IMR-90 (cell line): ENCODE measurements around the gene TMEM140. TPM values are rescaled to one million over a fixed set of nuclear protein-coding genes. Genes with fewer than 3 reads are reported as not detected.

Experiments
- ATAC-seq: fragments of 200-7000 bp; cut with Tn5 transposase; 2 replicates; pipeline ENCODE4 v1.9.1; 2020; ENCODE audit warnings: low read depth, mild to moderate bottlenecking, moderate library complexity
- BruUV-seq: library from RNA; stranded (reverse); fragments of 400-500 nt; replicated peaks from 2 replicates; lab custom pipeline; 2021; lab: Mats Ljungman, UMichigan
- CTCF ChIA-PET: fragments of 300-600 bp; formaldehyde crosslinking; extraction: SDS; loops from one replicate; lab custom pipeline; 2021; ENCODE audit warnings: antibody characterized with exemption; lab: Yijun Ruan, JAX
- POLR2A ChIA-PET: fragments of 300-600 bp; sonication (Branson Sonifier 250); formaldehyde crosslinking; loops from one replicate; lab custom pipeline; 2022; ENCODE audit warnings: antibody characterized with exemption; ENCODE audit not compliant: unreplicated experiment; lab: Charles Lee
- DNase-seq: peaks from one replicate; pipeline ENCODE4 v3.0.0; 2013
- H2AFZ ChIP-seq: replicated peaks from 2 replicates; pipeline ENCODE3; 2013; ENCODE audit warnings: low read length, mild to moderate bottlenecking; ENCODE audit not compliant: poor library complexity
- H2AK5ac ChIP-seq: 2 replicates; pipeline ENCODE4 v1.6.1; 2013; ENCODE audit warnings: low read depth, low read length, inconsistent platforms
- H2AK9ac ChIP-seq: replicated peaks from 2 replicates; pipeline ENCODE3; 2013; ENCODE audit warnings: mild to moderate bottlenecking, low read depth, low read length, moderate library complexity; ENCODE audit not compliant: poor library complexity
- H2BK120ac ChIP-seq: 2 replicates; pipeline ENCODE4 v1.6.1; 2013; ENCODE audit warnings: low read depth, low read length, inconsistent platforms
- H2BK15ac ChIP-seq: 3 replicates; pipeline ENCODE4 v1.6.1; 2013; ENCODE audit warnings: low read depth, low read length, inconsistent platforms
- H2BK20ac ChIP-seq: 2 replicates; pipeline ENCODE4 v1.6.1; 2013; ENCODE audit warnings: low read depth, mild to moderate bottlenecking, inconsistent platforms, low read length, moderate library complexity
- H2BK5ac ChIP-seq: 2 replicates; pipeline ENCODE4 v1.6.1; 2013; ENCODE audit warnings: mild to moderate bottlenecking, low read depth, low read length, inconsistent platforms; ENCODE audit not compliant: poor library complexity, severe bottlenecking
- H3K14ac ChIP-seq: replicated peaks from 2 replicates; pipeline ENCODE4 v1.6.1; 2013; ENCODE audit warnings: low read depth, low read length, inconsistent platforms
- H3K18ac ChIP-seq: 2 replicates; pipeline ENCODE4 v1.6.1; 2013; ENCODE audit warnings: low read depth, low read length, control low read depth
- H3K23ac ChIP-seq: 2 replicates; pipeline ENCODE4 v1.6.1; 2013; ENCODE audit warnings: low read depth, low read length, inconsistent platforms
- H3K27ac ChIP-seq: 2 replicates; pipeline ENCODE4 v1.5.1; 2013; ENCODE audit warnings: mild to moderate bottlenecking, control low read depth, low read length; ENCODE audit not compliant: insufficient read depth
- H3K27me3 ChIP-seq: 2 replicates; pipeline ENCODE4 v1.6.1; 2013; ENCODE audit warnings: low read length; ENCODE audit not compliant: control insufficient read depth, insufficient read depth
- H3K36me3 ChIP-seq: 2 replicates; pipeline ENCODE4 v1.6.1; 2013; ENCODE audit warnings: low read length, mixed read lengths; ENCODE audit not compliant: control insufficient read depth, insufficient read depth
- H3K4ac ChIP-seq: 2 replicates; pipeline ENCODE4 v1.6.1; 2013; ENCODE audit warnings: low read depth, low read length, inconsistent platforms
- H3K4me1 ChIP-seq: 2 replicates; pipeline ENCODE4 v1.6.1; 2013; ENCODE audit warnings: low read length, mixed read lengths; ENCODE audit not compliant: control insufficient read depth, insufficient read depth
- H3K4me2 ChIP-seq: 2 replicates; pipeline ENCODE4 v1.6.1; 2013; ENCODE audit warnings: low read depth, mild to moderate bottlenecking, control low read depth, low read length, moderate library complexity
- H3K4me3 ChIP-seq: 2 replicates; pipeline ENCODE4 v1.5.1; 2013; ENCODE audit warnings: low read depth, mild to moderate bottlenecking, control low read depth, low read length, moderate library complexity; ENCODE audit not compliant: insufficient read depth
- H3K56ac ChIP-seq: 2 replicates; pipeline ENCODE4 v1.6.1; 2013; ENCODE audit warnings: low read length, inconsistent platforms; ENCODE audit not compliant: insufficient read depth; ENCODE audit errors: extremely low read depth
- H3K79me1 ChIP-seq, 2 experiments: 2 replicates each; pipeline ENCODE4 v1.6.1; 2013; ENCODE audit warnings: low read length in 2 of 2, inconsistent platforms in 1 of 2, low read depth in 1 of 2
- H3K9ac ChIP-seq: 2 replicates; pipeline ENCODE4 v1.6.1; 2013; ENCODE audit warnings: low read depth, low read length, control low read depth
- H3K9me1 ChIP-seq: 2 replicates; pipeline ENCODE4 v1.6.1; 2013; ENCODE audit warnings: low read length, inconsistent platforms; ENCODE audit not compliant: insufficient read depth
- H3K9me3 ChIP-seq: 2 replicates; pipeline ENCODE4 v1.6.1; 2013; ENCODE audit warnings: low read length; ENCODE audit not compliant: control insufficient read depth, insufficient read depth
- H4K20me1 ChIP-seq: 2 replicates; pipeline ENCODE4 v1.6.1; 2013; ENCODE audit warnings: low read length, inconsistent platforms; ENCODE audit not compliant: insufficient read depth
- H4K5ac ChIP-seq: 2 replicates; pipeline ENCODE4 v1.6.1; 2013; ENCODE audit warnings: mild to moderate bottlenecking, low read depth, low read length, control low read depth
- H4K8ac ChIP-seq, 2 experiments: 2 replicates each; pipeline ENCODE4 v1.6.1; 2013; ENCODE audit warnings: low read depth in 2 of 2, low read length in 2 of 2, control low read depth in 1 of 2, inconsistent platforms in 1 of 2
- H4K91ac ChIP-seq: 2 replicates; pipeline ENCODE4 v1.6.1; 2013; ENCODE audit warnings: low read depth, low read length, inconsistent platforms; ENCODE audit not compliant: insufficient read depth
- CEBPB ChIP-seq: IDR thresholded peaks from 2 replicates; pipeline ENCODE4 v1.6.1; 2012; ENCODE audit warnings: low read depth, low read length, improper control_type of control experiment
- CHD1 ChIP-seq: IDR thresholded peaks from 2 replicates; pipeline ENCODE4 v1.6.1; 2012; ENCODE audit warnings: low read depth, low read length, improper control_type of control experiment
- CTCF ChIP-seq: conservative IDR thresholded peaks from 2 replicates; pipeline ENCODE4 v1.5.1; 2012; ENCODE audit warnings: mild to moderate bottlenecking, low read depth, low read length, improper control_type of control experiment
- FOS ChIP-seq: fragments of 150-350 bp; IDR thresholded peaks from 2 replicates; pipeline ENCODE4 v1.6.1; 2016; ENCODE audit warnings: low read depth, low read length
- NFE2L2 ChIP-seq: fragments of 150-350 bp; IDR thresholded peaks from 2 replicates; pipeline ENCODE4 v1.6.1; 2016; ENCODE audit warnings: low read depth, mild to moderate bottlenecking, low read length
- RAD21 ChIP-seq: IDR thresholded peaks from 2 replicates; pipeline ENCODE4 v1.6.1; 2012; ENCODE audit warnings: low read length, improper control_type of control experiment
- RCOR1 ChIP-seq: IDR thresholded peaks from 2 replicates; pipeline ENCODE4 v1.6.1; 2012; ENCODE audit warnings: mild to moderate bottlenecking, low read length, improper control_type of control experiment; ENCODE audit not compliant: insufficient replicate concordance
- RFX5 ChIP-seq: IDR thresholded peaks from 2 replicates; pipeline ENCODE4 v1.8.0; 2012; ENCODE audit warnings: low read depth, mild to moderate bottlenecking, low read length, moderate library complexity
- USF2 ChIP-seq: fragments of 150-350 bp; IDR thresholded peaks from 2 replicates; pipeline ENCODE4 v1.6.1; 2017; ENCODE audit warnings: mild to moderate bottlenecking, antibody characterized with exemption, low read length, low read depth
- WGBS, 2 experiments: methylation state at CpG; one replicate each; pipeline versions ENCODE4 v1.1.5 to v1.1.7; 2013; ENCODE audit warnings: missing lambda C conversion rate in 2 of 2; ENCODE audit not compliant: insufficient read length in 1 of 2; ENCODE audit errors: extremely low coverage in 2 of 2; 5-methylcytosine and 5-hydroxymethylcytosine counted together
- dilution Hi-C: fragments of 300-500 bp; cut with HindIII; formaldehyde crosslinking; loops from one replicate; pipeline ENCODE4 v1.14.3; 2018; ENCODE audit warnings: low sequenced_read_pairs; ENCODE audit not compliant: unreplicated experiment
- in situ Hi-C: fragments of 300-500 bp; cut with MboI; formaldehyde crosslinking; loops from 3 replicates; pipeline ENCODE4 v1.14.3; 2019; ENCODE audit warnings: low sequenced_read_pairs, inconsistent platforms, mixed read lengths
- intact Hi-C: fragments of 100-400 bp; cut with micrococcal nuclease; formaldehyde crosslinking; loops from 2 replicates; pipeline ENCODE4 v1.10.0; 2022
- polyA plus RNA-seq, 3 experiments: library from polyadenylated mRNA; depleted of rRNA; stranded (reverse); fragments of >200 nt; gene quantifications; 2 replicates each; pipeline ENCODE4 v1.2.3, GENCODE V29; 2012; ENCODE audit warnings: low replicate concordance in 1 of 3
- total RNA-seq: library from RNA; depleted of rRNA; stranded (reverse); fragments of >200 nt; gene quantifications from 2 replicates; pipeline ENCODE4 v1.2.3, GENCODE V29; 2012

Gene TMEM140
- total and polyA plus RNA-seq, 2 of the 4 experiments (the other 2 are of a cell fraction) = 0.24 to 0.72 TPM

- H2BK5ac ChIP-seq = no peak overlapping the region
- dilution Hi-C loops = no loop called here
- no peak overlapping the region for H3K4ac ChIP-seq
- TF ChIP-seq FOS = no peak
- TF ChIP-seq NFE2L2 = no peak
- no peak for TF ChIP-seq RCOR1
- no peak for TF ChIP-seq RAD21
- TF ChIP-seq USF2 = no peak
- no peak for TF ChIP-seq CEBPB
- no peak for TF ChIP-seq CHD1
- no peak for TF ChIP-seq CTCF
- no peak for TF ChIP-seq RFX5
- no peak overlapping the region for H2BK120ac ChIP-seq
- H4K5ac ChIP-seq = no peak overlapping the region
- H2AK9ac ChIP-seq = no peak overlapping the region
- H2BK15ac ChIP-seq = no peak overlapping the region
- no peak overlapping the region for H3K23ac ChIP-seq
- H3K27me3 ChIP-seq = no peaks in the 10 kb centered on the region
- no peaks in the 10 kb centered on the region for H4K20me1 ChIP-seq
- H3K9me1 ChIP-seq = no peaks in the 10 kb centered on the region; the same call in 1 of the 2 replicates
- no peak overlapping the region for H4K91ac ChIP-seq
- peaks cover 44% of the 10 kb centered on the region for H3K9me3 ChIP-seq
- H3K9ac ChIP-seq = no peak overlapping the region
- H2BK20ac ChIP-seq = no peak overlapping the region
- in situ Hi-C loops = no loop called here
- CTCF ChIA-PET = no interaction called here
- H3K4me2 ChIP-seq = no peak overlapping the region
- no peak overlapping the region for H4K8ac ChIP-seq
- H3K4me3 ChIP-seq = no peak overlapping the region
- no TSS peak for BruUV-seq
- H3K36me3 ChIP-seq = peaks cover 33% of the 10 kb centered on the region
- POLR2A ChIA-PET = no interaction called here
- H3K18ac ChIP-seq = no peak overlapping the region
- H3K27ac ChIP-seq = no peak overlapping the region
- DNase-seq = no peak
- no peak overlapping the region for H2AK5ac ChIP-seq
- H3K4me1 ChIP-seq = no peaks in the 10 kb centered on the region
- intact Hi-C loops = no loop called here
- no peak for ATAC-seq
- H3K56ac ChIP-seq = no peak overlapping the region
- 93% methylated on average over 26 of the region's 31 CpGs; no CpG with 5 or more reads in 1 of the 2 experiments for WGBS, 2 experiments
- H2AFZ ChIP-seq = no peak overlapping the region
- H3K14ac ChIP-seq = no peak overlapping the region
- H3K79me1 ChIP-seq = no peaks in the 10 kb centered on the region
These were observed 34.2 kb downstream of the TMEM140 start for GRCh38 chr7:135181929-135182678.
